Measurements from ENCODE around the gene STK32B. TPM values are rescaled to one million over a fixed set of nuclear protein-coding genes. Genes with fewer than 3 reads are reported as not detected.
"Not testable (repeated sequence)": the region's sequence is repeated elsewhere in the genome, so short reads cannot be mapped to it uniquely, and the experiment has no call there.

The STK32B gene
- total and polyA plus RNA-seq, 9 of the 15 experiments (the other 6 are each of a cell fraction or from before 2014, with no cell fraction given) = 0.03 to 0.20 (median 0.07) TPM; not detected in 2

- POLR2A ChIA-PET = interaction anchor here (1.3 to 1.8 kb wide), 2 partner anchors 10 to 30 kb away, joined by 4 read pairs; no protein-coding TSS in a partner anchor
- CTCF ChIA-PET (ENCODE audit: low intra/inter-chr PET ratio); H3K27ac ChIP-seq (ENCODE audit: extremely low read depth, low read depth, low read length); intact Hi-C loops (cut with micrococcal nuclease); BruUV-seq (replicated peaks); H3K9me1 ChIP-seq (ENCODE audit: control insufficient read depth, insufficient read depth, low read length); H3K4me3 ChIP-seq; H4K20me1 ChIP-seq (replicated peaks; ENCODE audit: control insufficient read depth, insufficient read depth, low read length); FAIRE-seq; H3K9ac ChIP-seq (ENCODE audit: insufficient read depth in 1 of 2, low read depth in 2 of 2, low read length in 2 of 2); H3K4me2 ChIP-seq (ENCODE audit: insufficient read depth, low read length); H3K9me3 ChIP-seq (replicated peaks; ENCODE audit: control insufficient read depth, insufficient read depth, low read depth, low read length); DNase-seq (ENCODE audit: extremely low read depth in 1 of 4, low spot score in 3 of 4); ATAC-seq; H3K79me2 ChIP-seq (ENCODE audit: control insufficient read depth, insufficient read depth, low read length); in situ Hi-C loops (cut with MboI); H3K36me3 ChIP-seq (ENCODE audit: control insufficient read depth, insufficient read depth, low read length): not testable (repeated sequence)
- H3K27me3 ChIP-seq (ENCODE audit: control insufficient read depth in 2 of 2, insufficient read depth in 2 of 2, low read length in 2 of 2) = peaks cover 2 to 17% of the 10 kb centered on the region in 2 experiments; a peak in 3 of 5 replicates
- peak overlapping the region; percentile 27; the same call in 1 of the 2 replicates for H2AFZ ChIP-seq (ENCODE audit: low read depth, low read length)
- TF ChIP-seq ZNF316 (IDR thresholded peaks at IDR 0.05) = peak; percentile 74
- TF ChIP-seq MAFG (tag; conservative IDR thresholded peaks at IDR 0.05) = 0 out of 2 replicates have a peak, but pooled peaks have one; percentile 8
- peak; percentile 52; the same call in 1 of the 2 replicates for TF ChIP-seq C11orf30 (IDR thresholded peaks at IDR 0.05; ENCODE audit: low read depth)
- WGBS (ENCODE audit: insufficient coverage, low coverage, missing lambda C conversion rate) = 37% methylated on average over 11 of the region's 11 CpGs
- peaks cover 20 to 26% of the 10 kb centered on the region in 2 experiments for H3K4me1 ChIP-seq (replicated peaks in 1 of 2; ENCODE audit: control insufficient read depth in 2 of 2, insufficient read depth in 2 of 2, low read length in 2 of 2)
Observed at GRCh38 chr4:5006932-5007331, 44.3 kb upstream of the STK32B start.

GRCh38 chr4:5009796-5010195 lies 41.5 kb upstream of the STK32B start:
- in situ Hi-C loops (cut with MboI) = no loop called here
- Histone ChIP-seq H3K27ac (ENCODE audit: extremely low read depth, low read depth, low read length) (no peak overlapping the region), H3K9me3 (replicated peaks; ENCODE audit: control insufficient read depth, insufficient read depth, low read depth, low read length) (no peaks in the 10 kb centered on the region), H3K4me3 (no peak overlapping the region), H3K9me1 (ENCODE audit: control insufficient read depth, insufficient read depth, low read length) (no peaks in the 10 kb centered on the region), H3K36me3 (ENCODE audit: control insufficient read depth, insufficient read depth, low read length) (no peaks in the 10 kb centered on the region; the same call in 2 of the 3 replicates), H3K79me2 (ENCODE audit: control insufficient read depth, insufficient read depth, low read length) (no peaks in the 10 kb centered on the region), H3K4me1 (replicated peaks in 1 of 2; ENCODE audit: control insufficient read depth in 2 of 2, insufficient read depth in 2 of 2, low read length in 2 of 2) (no peaks in the 10 kb centered on the region; a peak in 1 of 5 replicates), H3K27me3 (ENCODE audit: control insufficient read depth in 2 of 2, insufficient read depth in 2 of 2, low read length in 2 of 2) (peaks cover 2 to 21% of the 10 kb centered on the region in 2 experiments; a peak in 3 of 5 replicates), H4K20me1 (replicated peaks; ENCODE audit: control insufficient read depth, insufficient read depth, low read length) (no peaks in the 10 kb centered on the region), H3K9ac (ENCODE audit: insufficient read depth in 1 of 2, low read depth in 2 of 2, low read length in 2 of 2) (no peak overlapping the region), H3K4me2 (ENCODE audit: insufficient read depth, low read length) (no peak overlapping the region), H2AFZ (ENCODE audit: low read depth, low read length) (no peak overlapping the region)
- no peak for ATAC-seq
- BruUV-seq (replicated peaks) = no TSS peak
- ChIA-PET CTCF (ENCODE audit: low intra/inter-chr PET ratio) (no interaction called here), POLR2A (no interaction called here)
- TF ChIP-seq C11orf30 (IDR thresholded peaks at IDR 0.05; ENCODE audit: low read depth) (peak; percentile 38; the same call in 1 of the 2 replicates), ZNF316 (IDR thresholded peaks at IDR 0.05) (peak; percentile 61), ATF4 (CRISPR knock-in tag; IDR thresholded peaks at IDR 0.05) (no peak), HCFC1 (IDR thresholded peaks at IDR 0.05; ENCODE audit: low read depth, low read length) (no peak), ASH1L (IDR thresholded peaks at IDR 0.05; ENCODE audit: borderline replicate concordance, low read depth, partially characterized antibody) (no peak), ILK (tag; IDR thresholded peaks at IDR 0.05; ENCODE audit: borderline replicate concordance, low read depth) (no peak), MAFG (tag; conservative IDR thresholded peaks at IDR 0.05) (0 out of 2 replicates have a peak, but pooled peaks have one; percentile 12)
- intact Hi-C loops (cut with micrococcal nuclease) = no loop called here
- WGBS (ENCODE audit: insufficient coverage, low coverage, missing lambda C conversion rate) = 8% methylated on average over 3 of the region's 3 CpGs
- no peak for FAIRE-seq
- no peak for DNase-seq (ENCODE audit: extremely low read depth in 1 of 4, low spot score in 3 of 4)
